OCI-LY1 (cell line): Measurements from ENCODE around the gene HACD3.

Source experiments
- CTCF ChIP-seq: fragments of 200-600 bp; sonication (generic), shearing (Covaris generic); IDR thresholded peaks from 2 replicates; pipeline ENCODE4 v1.5.1; 2017; ENCODE audit warnings: mild to moderate bottlenecking, antibody characterized with exemption, low read length, moderate library complexity, mixed read lengths
- EZH2 ChIP-seq: fragments of 200-600 bp; sonication (generic), shearing (Covaris generic); IDR thresholded peaks from 2 replicates; pipeline ENCODE4 v1.8.0; 2017; ENCODE audit warnings: borderline replicate concordance, mixed run types, mild to moderate bottlenecking, antibody characterized with exemption, low read length, moderate library complexity, mixed read lengths

GRCh38 chr15:65529762-65530317 lies 423 bp upstream of the HACD3 start:
- TF ChIP-seq CTCF (no peak), EZH2 (no peak)
